RWPE1 (cell line): ENCODE results near the gene NCR1.
"Not testable (repeated sequence)": the region's sequence is repeated elsewhere in the genome, so short reads cannot be mapped to it uniquely, and the experiment has no call there.

Source experiments
- CTCF ChIA-PET: fragments of 350-600 bp; sonication (Branson Sonifier 250); formaldehyde crosslinking; extraction: SDS; loops from one replicate; lab custom pipeline; 2021; lab: Yijun Ruan, JAX
- POLR2A ChIA-PET: fragments of 400-600 bp; formaldehyde crosslinking; extraction: SDS; loops from one replicate; lab custom pipeline; 2020; ENCODE audit warnings: antibody characterized with exemption; ENCODE audit not compliant: low non-redundant PET; lab: Yijun Ruan, JAX
- DNase-seq: peaks from one replicate; pipeline ENCODE4 v3.0.0; 2012; ENCODE audit warnings: low spot score
- H3K27ac ChIP-seq: fragments of 450-650 bp; 2 replicates; pipeline ENCODE4 v1.5.1; 2017
- TF ChIP-seq, protein P1 (sequence below): fragments of 450-650 bp; conservative IDR thresholded peaks from 2 replicates; pipeline ENCODE4 v1.5.1; 2017; ENCODE audit warnings: low read depth, mild to moderate bottlenecking

The NCR1 gene

DNA sequence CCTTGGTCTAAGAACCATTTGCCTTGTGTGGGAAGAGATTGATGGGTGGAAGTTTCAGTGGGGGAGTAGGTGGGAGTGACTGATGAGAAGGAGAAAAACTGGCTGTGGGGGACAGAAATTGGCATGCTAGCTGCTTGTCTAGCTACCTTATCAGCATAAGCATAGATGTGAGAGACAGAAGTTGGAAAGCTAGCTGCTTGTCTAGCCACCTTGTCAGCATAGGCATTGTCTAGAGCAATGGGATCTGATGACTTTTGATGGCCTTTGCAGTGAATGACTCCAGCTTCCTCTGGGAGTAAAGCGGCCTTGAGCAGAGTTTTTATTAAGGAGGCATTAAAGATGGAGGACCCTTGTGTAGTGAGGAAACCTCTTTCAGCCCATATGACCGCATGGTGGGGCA lies 9.9 kb upstream of the NCR1 start:
- no peak for DNase-seq
- ChIA-PET CTCF (no interaction called here), POLR2A (no interaction called here)
- TF ChIP-seq, protein P1, sequence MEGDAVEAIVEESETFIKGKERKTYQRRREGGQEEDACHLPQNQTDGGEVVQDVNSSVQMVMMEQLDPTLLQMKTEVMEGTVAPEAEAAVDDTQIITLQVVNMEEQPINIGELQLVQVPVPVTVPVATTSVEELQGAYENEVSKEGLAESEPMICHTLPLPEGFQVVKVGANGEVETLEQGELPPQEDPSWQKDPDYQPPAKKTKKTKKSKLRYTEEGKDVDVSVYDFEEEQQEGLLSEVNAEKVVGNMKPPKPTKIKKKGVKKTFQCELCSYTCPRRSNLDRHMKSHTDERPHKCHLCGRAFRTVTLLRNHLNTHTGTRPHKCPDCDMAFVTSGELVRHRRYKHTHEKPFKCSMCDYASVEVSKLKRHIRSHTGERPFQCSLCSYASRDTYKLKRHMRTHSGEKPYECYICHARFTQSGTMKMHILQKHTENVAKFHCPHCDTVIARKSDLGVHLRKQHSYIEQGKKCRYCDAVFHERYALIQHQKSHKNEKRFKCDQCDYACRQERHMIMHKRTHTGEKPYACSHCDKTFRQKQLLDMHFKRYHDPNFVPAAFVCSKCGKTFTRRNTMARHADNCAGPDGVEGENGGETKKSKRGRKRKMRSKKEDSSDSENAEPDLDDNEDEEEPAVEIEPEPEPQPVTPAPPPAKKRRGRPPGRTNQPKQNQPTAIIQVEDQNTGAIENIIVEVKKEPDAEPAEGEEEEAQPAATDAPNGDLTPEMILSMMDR, result no peak
- H3K27ac ChIP-seq, result no peak overlapping the region

DNA sequence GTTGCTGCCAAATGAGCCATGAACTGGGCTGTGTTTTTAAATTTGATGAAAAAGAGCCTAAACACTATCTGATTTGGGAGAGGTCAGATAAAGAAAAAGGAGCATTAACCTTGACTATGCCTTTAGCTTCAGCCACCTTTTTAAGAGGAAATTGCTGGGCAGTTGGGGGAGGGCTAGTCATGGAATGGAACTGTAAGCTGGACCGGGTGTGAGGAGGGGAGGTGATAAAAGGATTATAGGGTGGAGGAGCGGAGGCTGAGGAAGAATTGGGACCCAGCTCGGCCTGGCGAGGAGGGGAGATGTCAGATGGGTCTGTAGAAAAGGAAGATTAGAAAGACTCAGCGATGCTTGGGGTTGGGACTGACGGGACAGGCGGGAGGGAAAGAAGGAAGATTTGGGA lies 7.3 kb upstream of the NCR1 start:
- CTCF ChIA-PET, DNase-seq, POLR2A ChIA-PET: not testable (repeated sequence)

DNA sequence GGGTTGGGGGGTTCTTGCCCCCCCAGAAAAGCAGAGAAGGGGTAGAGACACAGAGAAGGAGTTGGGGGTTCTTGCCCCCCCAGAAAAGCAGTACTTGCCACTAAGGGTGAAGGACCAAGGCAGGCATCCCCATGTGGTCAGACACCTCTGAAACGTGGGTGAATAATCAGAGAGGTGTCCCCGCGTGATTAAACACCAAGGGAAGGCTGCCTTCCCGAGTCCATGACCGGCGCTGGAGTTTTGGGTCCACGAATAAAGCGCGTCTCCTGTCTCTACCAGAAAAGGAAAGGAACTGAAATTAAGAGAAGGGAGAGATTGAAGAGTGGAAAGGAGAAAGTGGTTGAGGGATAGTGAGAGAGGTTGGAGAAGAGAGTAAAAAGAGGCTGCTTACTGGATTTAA lies 6.3 kb upstream of the NCR1 start:
- CTCF ChIA-PET, DNase-seq, H3K27ac ChIP-seq, POLR2A ChIA-PET: not testable (repeated sequence)

More for the DNA sequence above, 7.3 kb upstream of the NCR1 start:
- H3K27ac ChIP-seq, result not testable (repeated sequence)

DNA sequence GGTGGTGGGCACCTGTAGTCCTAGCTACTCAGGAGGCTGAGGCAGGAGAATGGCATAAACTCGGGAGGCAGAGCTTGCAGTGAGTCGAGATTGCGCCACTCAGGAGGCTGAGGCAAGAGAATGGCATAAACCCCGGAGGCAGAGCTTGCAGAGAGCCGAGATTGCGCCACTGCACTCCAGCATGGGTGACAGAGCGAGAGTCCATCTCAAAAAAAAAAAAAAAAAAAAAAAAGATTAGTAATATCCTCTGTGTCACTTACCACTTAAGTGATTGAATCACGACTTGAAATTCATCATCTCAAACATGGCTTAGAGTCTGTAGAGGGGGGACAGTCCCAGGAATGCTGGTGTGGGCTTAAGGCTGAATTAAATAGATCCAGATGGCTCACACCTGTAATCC lies 4.8 kb upstream of the NCR1 start:
- H3K27ac ChIP-seq, POLR2A ChIA-PET: not testable (repeated sequence)
- CTCF ChIA-PET, result interaction anchor here (0.7 kb wide), 1 partner anchor 15 kb away, joined by 4 read pairs; no protein-coding TSS in a partner anchor

DNA sequence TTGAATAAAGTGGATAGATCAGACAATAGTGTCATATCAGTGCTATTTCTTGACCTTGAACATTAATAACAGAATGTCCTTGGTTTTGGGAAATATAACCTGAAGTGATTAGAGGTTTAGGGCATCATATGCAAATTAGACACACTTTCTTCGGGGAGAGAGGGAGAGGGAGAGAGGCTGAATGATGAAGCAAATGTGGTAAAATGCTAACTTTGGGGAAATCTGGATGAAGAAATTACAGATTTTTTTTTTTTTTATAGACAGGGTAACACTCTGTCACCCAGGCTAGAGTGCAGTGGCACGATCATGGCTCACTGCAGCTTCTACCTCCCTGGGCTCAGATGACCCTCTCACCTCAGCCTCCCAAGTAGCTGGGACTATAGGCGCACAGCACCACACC lies 3.9 kb upstream of the NCR1 start:
- no peak overlapping the region for H3K27ac ChIP-seq
- TF ChIP-seq, protein P1, result no peak
- no peak for DNase-seq
- POLR2A ChIA-PET, result no interaction called here
- CTCF ChIA-PET, result no interaction called here

More for the DNA sequence above, 4.8 kb upstream of the NCR1 start:
- DNase-seq, result not testable (repeated sequence)

DNA sequence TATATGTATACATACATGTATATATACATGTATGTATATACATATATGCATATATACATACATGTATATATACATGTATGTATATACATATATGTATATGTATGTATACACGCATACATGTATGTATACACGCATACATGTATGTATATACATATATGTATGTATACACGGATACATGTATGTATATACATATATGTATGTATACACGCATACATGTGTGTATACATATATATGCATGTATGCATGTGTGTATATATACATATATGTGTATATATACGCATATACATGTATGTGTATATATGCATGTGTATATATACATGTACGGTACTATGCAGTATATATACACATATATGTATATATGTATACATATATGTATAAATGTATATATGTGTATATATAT lies 2.6 kb upstream of the NCR1 start:
- TF ChIP-seq, protein P1, result no peak
- ChIA-PET CTCF (no interaction called here), POLR2A (no interaction called here)
- DNase-seq, result no peak
- H3K27ac ChIP-seq, result no peak overlapping the region

DNA sequence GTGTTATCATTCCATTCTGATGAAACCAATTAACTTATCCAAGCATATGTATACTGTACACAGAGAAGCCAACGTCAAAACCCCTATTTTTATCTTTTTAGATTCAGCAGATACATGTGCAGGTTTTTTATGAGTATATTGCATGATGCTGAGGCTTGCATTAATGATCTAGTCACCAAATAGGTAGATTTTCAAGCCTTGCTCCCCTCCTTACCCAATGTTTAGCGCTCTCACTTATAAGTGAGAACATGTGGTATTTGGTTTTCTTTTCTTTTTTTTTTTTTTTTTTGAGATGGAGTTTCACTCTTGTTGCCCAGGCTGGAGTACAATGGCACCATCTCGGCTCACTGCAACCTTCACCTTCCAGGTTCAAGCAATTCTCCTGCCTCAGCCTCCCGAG lies 1.7 kb upstream of the NCR1 start:
- DNase-seq, H3K27ac ChIP-seq, POLR2A ChIA-PET: not testable (repeated sequence)
- CTCF ChIA-PET, result interaction anchor here (0.6 kb wide), 2 partner anchors 34 to 198 kb away, joined by 3 read pairs; no protein-coding TSS in a partner anchor

DNA sequence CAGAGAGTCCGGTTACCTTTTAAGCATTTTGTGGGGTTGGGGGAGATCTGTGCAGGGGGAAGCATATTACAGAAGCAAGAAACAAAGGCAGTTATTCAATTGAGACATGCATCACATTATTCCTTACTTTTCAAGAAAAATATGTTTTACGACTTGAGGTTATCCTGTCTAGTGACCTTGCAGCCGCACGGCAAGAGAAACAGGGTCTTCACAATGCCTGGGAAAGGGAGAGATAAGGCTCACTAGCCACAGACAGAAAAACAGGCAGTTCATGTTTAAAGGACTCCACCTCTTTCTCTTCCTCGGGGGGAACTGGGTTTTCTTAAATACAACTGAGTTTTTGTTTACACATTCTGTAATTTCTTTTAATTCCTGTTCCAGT lies 536 bp upstream of the NCR1 start:
- no peak for DNase-seq
- H3K27ac ChIP-seq, result no peak overlapping the region
- TF ChIP-seq, protein P1, result no peak
- POLR2A ChIA-PET, result no interaction called here
- CTCF ChIA-PET, result no interaction called here

DNA sequence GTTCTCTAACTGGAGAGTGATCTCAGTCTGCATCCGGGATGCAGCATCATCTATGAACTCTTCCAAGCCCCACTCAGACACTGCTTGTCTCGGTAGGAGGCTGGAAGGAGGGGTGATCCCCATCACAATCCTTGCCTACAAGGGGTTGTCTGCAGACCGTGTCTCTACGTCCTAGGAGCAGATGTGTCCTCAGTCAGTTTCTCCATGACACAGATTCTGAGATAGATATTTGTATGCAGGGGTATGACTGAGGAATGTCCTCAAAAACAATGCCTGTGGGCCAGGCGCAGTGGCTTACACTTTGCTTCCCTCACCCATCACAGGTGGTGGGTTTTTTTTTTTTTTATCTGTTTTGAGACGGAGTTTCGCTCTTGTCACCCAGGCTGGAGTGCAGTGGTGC lies 871 bp downstream of the NCR1 start:
- CTCF ChIA-PET, result interaction anchor here (0.6 kb wide), 1 partner anchor 654 kb away, joined by 3 read pairs; no protein-coding TSS in a partner anchor
- no peak for DNase-seq
- no peak overlapping the region for H3K27ac ChIP-seq
- POLR2A ChIA-PET, result no interaction called here
- TF ChIP-seq, protein P1, result no peak

DNA sequence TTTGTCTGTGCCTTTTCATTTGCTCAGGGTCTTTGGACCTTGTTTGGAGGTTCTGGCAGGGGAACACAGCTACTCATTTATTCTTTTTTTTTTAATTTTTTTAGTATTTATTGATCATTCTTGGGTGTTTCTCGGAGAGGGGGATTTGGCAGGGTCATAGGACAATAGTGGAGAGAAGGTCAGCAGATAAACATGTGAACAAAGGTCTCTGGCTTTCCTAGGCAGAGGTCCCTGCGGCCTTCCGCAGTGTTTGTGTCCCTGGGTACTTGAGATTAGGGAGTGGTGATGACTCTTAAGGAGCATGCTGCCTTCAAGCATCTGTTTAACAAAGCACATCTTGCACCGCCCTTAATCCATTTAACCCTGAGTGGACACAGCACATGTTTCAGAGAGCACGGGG lies 2.0 kb downstream of the NCR1 start:
- CTCF ChIA-PET, POLR2A ChIA-PET, H3K27ac ChIP-seq, DNase-seq: not testable (repeated sequence)
